Peyer's patch (tissue), 4 donors: ENCODE results near the gene BPIFB6.

Source experiments
- POLR2A ChIP-seq, 2 donors: fragments of 450-650 bp; IDR thresholded peaks; one replicate each; pipeline ENCODE4 v1.5.1; 2017; ENCODE audit warnings: antibody characterized with exemption in 2 of 2, mild to moderate bottlenecking in 2 of 2, moderate library complexity in 2 of 2
- TF ChIP-seq, protein P1 (sequence below), 6 experiments: fragments of 450-650 bp in 4 of 6; fragments of 200-600 bp in 2 of 6; sonication (generic) in 1 of 6; IDR thresholded peaks; one replicate each; pipeline ENCODE4 v1.5.1; 2017 to 2019; ENCODE audit warnings: antibody characterized with exemption in 6 of 6, mild to moderate bottlenecking in 3 of 6, moderate library complexity in 1 of 6

DNA sequence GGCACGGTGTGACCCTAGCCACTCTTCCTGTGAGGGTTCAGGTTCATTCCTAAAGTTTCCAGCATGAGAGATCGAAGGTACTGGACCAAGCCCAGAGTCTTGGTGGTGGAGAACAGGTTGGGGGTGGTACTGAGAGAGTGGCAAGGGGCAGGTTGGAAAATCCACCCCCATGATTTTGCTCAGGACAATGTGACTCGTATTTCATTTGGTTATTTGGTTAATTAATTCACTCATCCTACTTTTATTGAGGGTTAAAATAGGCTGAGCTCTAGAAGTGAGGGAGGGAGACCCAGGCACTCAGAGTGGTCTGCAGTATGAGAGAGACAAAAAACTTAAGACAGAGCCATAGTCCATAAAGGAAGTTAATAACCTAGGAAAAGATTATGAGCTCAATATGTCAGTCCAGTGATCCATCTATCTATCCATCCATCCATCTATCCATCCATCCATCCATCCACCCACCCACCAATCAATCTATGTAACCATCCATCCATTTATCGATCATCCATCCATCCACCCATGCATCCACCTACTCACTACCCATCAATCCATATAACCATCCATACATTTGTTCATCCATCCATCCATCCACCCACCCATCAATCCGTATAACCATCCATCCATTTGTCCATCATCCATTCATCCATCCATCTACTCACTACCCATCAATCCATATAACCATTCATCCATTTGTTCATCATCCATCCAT, 6.7 kb upstream of the BPIFB6 start:
- TF ChIP-seq POLR2A (IDR thresholded peaks at IDR 0.05), result no peak
- TF ChIP-seq, protein P1, sequence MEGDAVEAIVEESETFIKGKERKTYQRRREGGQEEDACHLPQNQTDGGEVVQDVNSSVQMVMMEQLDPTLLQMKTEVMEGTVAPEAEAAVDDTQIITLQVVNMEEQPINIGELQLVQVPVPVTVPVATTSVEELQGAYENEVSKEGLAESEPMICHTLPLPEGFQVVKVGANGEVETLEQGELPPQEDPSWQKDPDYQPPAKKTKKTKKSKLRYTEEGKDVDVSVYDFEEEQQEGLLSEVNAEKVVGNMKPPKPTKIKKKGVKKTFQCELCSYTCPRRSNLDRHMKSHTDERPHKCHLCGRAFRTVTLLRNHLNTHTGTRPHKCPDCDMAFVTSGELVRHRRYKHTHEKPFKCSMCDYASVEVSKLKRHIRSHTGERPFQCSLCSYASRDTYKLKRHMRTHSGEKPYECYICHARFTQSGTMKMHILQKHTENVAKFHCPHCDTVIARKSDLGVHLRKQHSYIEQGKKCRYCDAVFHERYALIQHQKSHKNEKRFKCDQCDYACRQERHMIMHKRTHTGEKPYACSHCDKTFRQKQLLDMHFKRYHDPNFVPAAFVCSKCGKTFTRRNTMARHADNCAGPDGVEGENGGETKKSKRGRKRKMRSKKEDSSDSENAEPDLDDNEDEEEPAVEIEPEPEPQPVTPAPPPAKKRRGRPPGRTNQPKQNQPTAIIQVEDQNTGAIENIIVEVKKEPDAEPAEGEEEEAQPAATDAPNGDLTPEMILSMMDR (IDR thresholded peaks at IDR 0.05), result no peak
